HG03469 (cell line): ENCODE measurements around the gene TSKU.

Experiments
- ATAC-seq: cut with Tn5 transposase; IDR thresholded peaks from one replicate; pipeline ENCODE4 v1.9.1; 2021; ENCODE audit warnings: mild to moderate bottlenecking, moderate library complexity, moderate number of reproducible peaks; ENCODE audit not compliant: unreplicated experiment

TSKU gene

DNA sequence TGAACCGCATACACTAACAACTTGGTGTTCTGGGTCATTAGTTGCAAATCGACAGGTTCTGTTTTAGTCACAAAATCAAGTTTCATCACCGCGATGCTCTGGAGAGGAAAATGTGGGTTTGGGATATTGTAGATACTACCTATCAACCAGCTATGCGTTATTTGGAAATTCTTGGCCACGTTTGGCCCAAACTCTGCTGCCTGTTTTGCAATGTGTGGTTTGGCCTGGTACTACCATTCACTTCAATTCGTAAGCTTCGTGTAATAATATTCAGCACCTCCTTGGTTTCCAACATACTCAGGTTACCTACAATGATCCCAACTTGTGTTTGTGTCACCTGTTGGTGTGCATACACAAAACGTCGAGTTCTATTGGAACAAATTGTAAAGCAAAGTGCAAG is 61.4 kb downstream of the TSKU start:
- ATAC-seq = no peak

GRCh38 chr11:76845069-76845468 is 61.9 kb downstream of the TSKU start:
- no peak for ATAC-seq

- no peak for ATAC-seq
Measured at GRCh38 chr11:76846441-76846840, 63.3 kb downstream of the TSKU start.
